LNCaP clone FGC (cell line): ENCODE measurements around the gene UBE2N.
"Not testable (repeated sequence)": the region's sequence is repeated elsewhere in the genome, so short reads cannot be mapped to it uniquely, and the experiment has no call there.

Source experiments
- DNase-seq: peaks from one replicate; pipeline ENCODE4 v3.0.0-alpha.2; 2011; ENCODE audit warnings: low read depth
- H3K4me3 ChIP-seq: 2 replicates; pipeline ENCODE4 v1.5.1; 2011; ENCODE audit warnings: mild to moderate bottlenecking, low read depth, low read length, control low read depth
- CTCF ChIP-seq: IDR thresholded peaks from 2 replicates; pipeline ENCODE4 v1.5.1; 2012; ENCODE audit warnings: mild to moderate bottlenecking; ENCODE audit not compliant: control insufficient read depth, insufficient read depth; ENCODE audit errors: extremely low read depth

The UBE2N gene

DNA sequence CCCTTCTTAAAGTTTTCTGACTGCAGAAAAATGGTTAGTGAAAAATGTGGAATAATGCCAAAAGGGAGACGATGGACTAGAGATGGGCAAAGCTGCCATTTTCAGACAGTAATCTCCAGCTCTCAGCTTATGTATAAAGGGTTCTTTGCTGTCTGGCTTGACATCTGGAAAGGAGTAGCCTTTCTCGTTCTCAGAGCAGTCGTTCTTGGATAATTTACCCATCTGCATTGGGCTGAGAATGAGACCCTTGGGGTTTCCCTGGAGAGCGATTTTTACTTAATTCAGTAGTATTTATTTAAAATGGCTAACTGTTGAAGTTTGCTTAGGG, 62.8 kb downstream of the UBE2N start:
- peak overlapping the region; percentile 85 for H3K4me3 ChIP-seq
- DNase-seq = no peak
- no peak for TF ChIP-seq CTCF

GRCh38 chr12:93378196-93378997, 63.4 kb downstream of the UBE2N start:
- DNase-seq = not testable (repeated sequence)
- H3K4me3 ChIP-seq = peak overlapping the region; percentile 85

DNA sequence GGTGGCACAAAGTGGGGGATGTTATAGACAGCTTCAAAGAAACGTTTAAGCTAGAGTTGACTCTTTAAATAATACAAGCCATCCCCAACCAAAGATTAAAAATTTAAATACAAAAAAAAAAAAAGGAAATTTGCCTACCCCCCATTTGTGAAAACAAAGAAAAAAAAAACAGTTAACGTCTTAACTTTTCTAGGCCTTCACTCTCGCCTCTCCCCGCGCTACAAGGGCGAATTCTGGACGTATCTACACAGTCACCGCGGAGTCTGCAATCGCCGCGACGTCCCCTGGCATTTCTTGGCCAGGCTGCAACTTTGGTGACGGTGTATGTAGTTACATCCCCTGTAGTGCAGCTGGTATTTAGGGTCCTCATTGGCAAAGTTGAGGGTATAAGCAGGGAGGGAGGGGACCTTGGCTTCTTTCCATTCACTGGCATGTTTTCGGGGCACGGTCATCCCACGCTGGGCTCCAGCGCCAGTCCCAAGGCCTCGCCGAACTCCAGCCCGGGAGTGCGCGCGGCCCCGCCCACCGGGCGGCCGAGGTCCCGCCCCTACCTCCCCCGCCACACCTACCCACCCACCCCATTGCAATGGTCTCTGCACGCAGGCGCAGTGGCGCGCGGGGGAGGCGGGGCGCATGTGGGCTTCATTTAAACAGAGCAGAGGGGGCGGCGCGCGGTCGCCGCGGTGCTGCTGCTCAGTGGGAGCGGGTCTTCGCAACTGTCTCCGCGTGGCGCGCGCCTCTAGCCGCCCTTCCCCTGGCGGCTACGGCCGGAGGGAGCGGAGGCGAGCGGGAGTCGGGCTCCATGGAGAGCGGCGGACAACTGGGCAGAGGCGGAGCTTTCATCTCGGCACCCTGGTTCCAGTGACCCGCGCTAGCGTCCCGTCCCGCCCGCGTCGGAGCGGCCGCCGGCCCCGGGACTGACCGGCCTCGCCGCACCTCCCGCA, 64.2 kb downstream of the UBE2N start, which contains the start of gene NUDT4:
Gene NUDT4 (plus strand): TSS at position 674 of the 944 bp plus-strand sequence. CDS start 398 bp downstream, outside the sequence.
- no peak for TF ChIP-seq CTCF
- peak within 1 kb of the TSS; percentile 85 for H3K4me3 ChIP-seq
- peak; percentile 61 for DNase-seq

DNA sequence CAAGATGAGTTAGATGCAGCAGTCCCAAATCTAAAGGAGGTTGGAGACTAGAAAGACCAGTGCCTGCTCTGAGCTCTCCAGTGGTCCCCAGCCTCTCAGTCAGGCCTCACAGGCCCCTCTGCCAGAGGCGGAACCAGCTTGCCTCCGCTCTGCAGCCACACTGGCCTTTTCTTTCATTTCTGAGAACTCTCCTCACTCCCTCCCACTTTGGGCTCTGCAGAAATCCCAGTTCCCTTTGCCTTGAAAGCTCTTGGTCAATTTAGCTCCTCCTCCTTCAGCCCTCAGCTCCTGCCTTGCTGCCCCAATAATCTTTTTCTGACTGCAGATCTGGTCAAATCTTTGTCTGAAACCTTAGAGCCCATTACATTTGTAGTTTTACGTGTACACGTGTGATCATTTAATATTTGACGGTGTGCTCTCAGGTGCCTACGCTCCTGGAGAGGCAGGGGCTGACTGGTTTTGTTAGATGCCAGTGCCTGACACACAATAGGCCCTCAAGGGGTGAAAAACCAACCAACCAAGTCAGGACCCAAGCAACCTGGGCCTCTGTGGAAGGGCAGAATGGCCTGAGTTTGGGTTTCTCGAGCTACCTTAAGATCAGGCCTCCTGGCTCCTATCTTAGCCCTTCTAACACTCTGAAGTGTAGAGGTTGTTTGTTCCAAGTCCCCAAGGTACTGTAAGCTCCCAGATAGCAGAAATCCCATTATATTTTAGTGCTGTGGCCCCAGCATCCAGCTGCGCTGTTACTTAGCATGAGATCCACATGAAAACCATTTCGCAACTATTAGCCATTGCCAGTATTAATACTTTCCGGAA, 65.1 kb downstream of the UBE2N start:
- no peak for DNase-seq
- TF ChIP-seq CTCF = no peak
- peak overlapping the region; percentile 55; the same call in 1 of the 2 replicates for H3K4me3 ChIP-seq

DNA sequence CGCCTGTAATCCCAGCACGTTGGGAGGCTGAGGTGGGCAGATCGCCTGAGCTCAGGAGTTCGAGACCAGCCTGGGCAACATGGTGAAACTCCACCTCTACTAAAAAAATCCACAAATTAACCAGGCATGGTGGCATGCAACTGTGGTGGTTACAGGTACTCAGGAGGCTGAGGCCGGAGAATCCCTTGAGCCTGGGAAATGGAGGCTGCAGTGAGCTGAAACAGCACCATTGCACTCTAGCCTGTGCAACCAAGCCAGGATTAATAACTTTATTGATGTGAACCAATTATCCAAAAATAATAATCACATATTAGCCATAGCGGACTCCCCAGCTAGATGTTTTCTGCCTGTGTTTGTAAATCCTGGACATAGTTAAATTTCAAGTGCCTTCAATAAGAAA, 65.8 kb downstream of the UBE2N start:
- no peak overlapping the region for H3K4me3 ChIP-seq
- no peak for TF ChIP-seq CTCF

GRCh38 chr12:93373961-93374656, 67.6 kb downstream of the UBE2N start:
- no peak overlapping the region for H3K4me3 ChIP-seq
- no peak for DNase-seq
- no peak for TF ChIP-seq CTCF

More for the DNA sequence above, 65.8 kb downstream of the UBE2N start:
- no peak for DNase-seq
